ENCODE data around the gene ZBTB44.

Gene ZBTB44

GRCh38 chr11:130192845-130193267, 121.9 kb downstream of the ZBTB44 start:
- DNase-seq, result no peak

DNA sequence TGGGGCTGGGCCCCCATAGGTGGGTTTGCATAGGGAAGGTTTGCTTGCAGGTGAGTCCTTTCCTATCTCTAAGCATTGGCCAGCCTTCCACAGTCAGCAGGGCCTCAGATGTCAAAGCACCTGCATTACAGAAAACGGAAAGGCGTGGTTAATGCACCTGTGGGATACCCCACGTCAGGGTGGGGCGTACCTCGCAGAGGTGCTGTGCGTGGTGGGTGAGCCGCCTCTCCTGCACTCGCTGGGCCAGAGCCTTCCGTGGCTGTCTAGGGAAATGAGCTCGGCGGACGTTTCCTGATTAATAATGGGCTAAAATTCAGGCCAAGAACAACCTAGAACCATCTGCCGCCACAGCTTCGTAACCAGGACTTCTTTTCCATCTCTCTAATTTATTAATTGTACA, 122.8 kb downstream of the ZBTB44 start:
- DNase-seq, result no peak

GRCh38 chr11:130190371-130190881, 124.3 kb downstream of the ZBTB44 start:
- no peak for DNase-seq

GRCh38 chr11:130189492-130190210, 125.1 kb downstream of the ZBTB44 start:
- no peak for DNase-seq

- DNase-seq, result no peak
Measured at GRCh38 chr11:130188585-130189347, 126.0 kb downstream of the ZBTB44 start.

- no peak for DNase-seq
Measured at GRCh38 chr11:130188047-130188446, 126.7 kb downstream of the ZBTB44 start.

DNA sequence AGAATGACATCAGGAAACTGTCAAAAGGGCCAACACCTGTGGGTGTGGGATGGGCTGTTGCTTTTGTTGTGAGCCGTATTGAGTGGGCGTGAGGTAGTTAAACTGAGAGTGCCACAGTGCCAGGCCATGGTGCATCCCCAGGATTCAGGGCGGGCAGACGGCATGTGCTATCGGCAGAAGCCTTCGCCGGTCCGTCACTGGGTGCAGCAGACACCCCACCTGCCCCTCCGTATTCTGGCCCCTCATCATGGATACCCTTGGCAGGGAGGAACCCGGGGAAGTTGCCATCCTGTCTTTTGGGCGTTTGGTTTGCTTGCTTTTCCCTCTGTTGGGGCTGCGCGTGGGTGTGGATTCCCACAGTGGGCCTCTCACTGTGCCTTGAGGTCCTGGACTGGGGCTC, 127.6 kb downstream of the ZBTB44 start:
- DNase-seq, result no peak

- DNase-seq, result no peak
Measured at GRCh38 chr11:130183878-130184610, 130.7 kb downstream of the ZBTB44 start.

DNA sequence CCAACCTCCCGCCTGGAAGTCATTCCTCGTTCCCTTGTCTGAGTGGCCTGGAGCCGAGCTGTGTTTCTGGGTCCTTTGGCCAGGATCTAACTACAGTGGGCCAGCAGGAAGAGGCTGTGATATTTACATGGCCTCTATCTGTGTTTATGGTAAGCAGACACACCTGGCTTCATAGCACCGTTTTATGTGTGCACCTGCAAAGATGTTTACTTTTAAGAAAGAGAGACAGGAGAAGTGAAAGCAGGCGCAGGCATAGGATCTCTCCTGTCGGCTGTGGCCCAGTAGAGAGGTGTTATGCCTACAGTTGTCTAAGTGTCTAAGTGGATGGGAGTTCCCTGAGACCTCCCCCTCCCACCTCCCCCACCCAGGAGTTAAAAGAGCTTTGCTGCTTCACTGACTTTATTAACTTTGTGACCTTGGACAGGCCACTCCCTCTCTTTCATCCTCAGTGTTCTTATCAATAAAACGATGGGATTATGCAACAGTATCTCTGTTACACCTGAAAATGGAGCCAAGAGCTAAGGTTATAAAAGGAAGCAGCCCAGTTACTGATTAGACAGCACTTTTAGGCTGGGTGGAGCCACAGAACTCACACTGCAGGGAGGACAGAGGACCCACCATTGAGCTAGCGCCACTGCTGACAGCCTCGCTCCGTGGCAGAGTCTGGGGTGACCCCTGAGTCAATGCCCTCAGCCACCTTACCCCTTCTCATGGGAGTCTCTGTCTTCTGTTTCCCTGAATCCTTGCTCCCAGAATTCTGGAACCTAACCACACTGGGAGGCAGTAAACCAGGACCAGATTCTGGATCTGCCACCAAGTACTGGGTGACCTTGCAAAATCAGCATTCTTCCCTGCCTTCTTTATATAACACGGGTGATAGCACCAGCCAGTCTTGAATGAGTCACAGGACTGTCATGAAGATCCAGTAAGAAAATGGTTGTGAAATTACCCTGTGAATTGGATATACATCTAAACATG, 133.1 kb downstream of the ZBTB44 start:
- DNase-seq, result no peak

GRCh38 chr11:130180896-130181294, 133.8 kb downstream of the ZBTB44 start:
- no peak for DNase-seq

DNA sequence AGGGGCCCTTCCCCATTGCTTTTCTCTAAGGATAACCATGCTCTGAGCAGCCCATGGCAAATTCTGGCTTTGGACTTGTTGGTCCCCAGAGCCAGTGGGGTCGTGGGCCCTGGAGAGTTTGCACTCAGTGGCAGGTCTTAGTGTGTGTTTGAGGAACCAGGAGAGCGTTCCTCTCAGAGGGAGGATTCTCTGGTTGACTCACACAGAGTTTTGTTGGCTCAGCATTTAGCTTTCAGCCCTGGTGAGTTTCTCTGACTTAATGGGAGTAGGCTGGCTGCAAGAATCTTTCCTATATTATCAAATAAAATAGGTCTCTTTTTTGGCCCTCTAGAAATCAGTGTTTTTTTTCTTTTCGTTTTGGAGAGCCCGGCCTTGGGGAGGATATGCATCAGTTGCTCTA, 134.2 kb downstream of the ZBTB44 start:
- DNase-seq, result no peak

DNA sequence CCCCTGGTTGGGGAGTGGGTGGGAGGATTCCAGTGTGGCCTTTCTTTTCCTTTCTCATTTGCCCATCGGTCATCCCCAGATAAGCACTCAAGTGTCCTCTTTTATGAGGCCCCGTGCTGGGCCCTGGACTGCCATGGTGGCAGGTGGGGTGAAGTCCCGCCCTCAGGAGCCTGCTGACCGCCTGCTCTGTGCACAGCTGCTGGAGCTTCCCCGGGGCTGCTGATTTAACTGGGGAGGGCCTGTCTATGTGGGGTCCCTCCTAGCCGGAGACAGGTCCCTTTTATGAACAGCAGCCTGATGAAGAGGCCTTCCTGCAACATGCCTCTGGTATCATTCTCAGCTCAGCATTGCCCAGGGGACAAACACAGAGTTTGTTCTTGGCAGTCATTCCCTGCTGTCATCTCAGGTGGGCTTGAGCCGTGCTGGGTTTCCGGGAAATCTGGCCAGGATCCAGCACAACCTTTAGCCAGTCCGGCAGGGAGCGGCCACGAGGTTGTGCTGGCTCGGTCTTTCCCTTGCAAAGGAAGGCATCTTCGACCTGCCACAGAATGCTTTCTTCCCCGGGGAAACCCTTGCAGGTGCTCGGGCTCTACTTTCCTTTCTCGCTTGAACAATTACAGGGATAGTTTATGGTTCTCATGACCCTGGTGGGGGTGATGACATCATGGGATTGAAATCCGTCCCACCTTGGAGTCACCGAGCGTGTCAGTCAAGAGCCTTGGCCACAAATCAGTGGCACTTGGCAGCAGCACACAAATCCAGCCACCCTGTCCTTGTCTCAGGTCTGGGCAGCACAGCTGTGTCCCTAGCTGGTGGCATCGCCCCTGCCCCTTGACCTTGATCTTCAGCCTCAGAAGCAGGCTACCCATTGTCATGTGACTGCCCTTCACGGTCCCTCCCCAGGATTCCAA, 135.1 kb downstream of the ZBTB44 start:
- DNase-seq, result no peak

- no peak for DNase-seq
Measured at GRCh38 chr11:130178441-130179339, 136.0 kb downstream of the ZBTB44 start.

DNA sequence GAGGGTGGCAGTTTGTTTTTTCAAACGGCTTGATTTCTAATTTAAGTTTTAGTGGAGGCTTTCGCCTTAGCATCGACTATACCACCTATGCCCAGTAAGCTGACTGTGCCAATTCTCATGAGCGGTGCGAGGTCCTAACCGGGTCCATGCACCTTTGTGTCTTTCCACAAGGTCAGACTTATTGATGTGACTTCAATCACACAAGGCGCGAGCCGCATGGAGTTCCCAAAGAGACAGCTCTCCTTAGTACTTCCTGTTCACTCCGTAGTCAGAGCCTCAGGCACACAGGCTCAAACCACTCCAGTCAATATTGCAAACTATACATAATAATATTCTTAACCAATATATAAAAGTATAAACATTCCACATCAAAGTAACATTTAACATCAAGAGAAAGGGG, 136.9 kb downstream of the ZBTB44 start:
- no peak for DNase-seq

All from stimulated activated CD4-positive, alpha-beta T cell treated with anti-CD3 and anti-CD28 coated beads, Interleukin-4, amount 100 ng/mL, for 1 hour (primary cell).